ENCODE measurements around the gene MYORG. TPM values are rescaled to one million over a fixed set of nuclear protein-coding genes. Genes with fewer than 3 reads are reported as not detected.

MYORG gene
- total RNA-seq: 10.1 TPM
- long read RNA-seq, partial matches to known transcripts: 0 of 9 reads
- long read RNA-seq, other reads (novel, unspliced or antisense): 9 of 9 reads

DNA sequence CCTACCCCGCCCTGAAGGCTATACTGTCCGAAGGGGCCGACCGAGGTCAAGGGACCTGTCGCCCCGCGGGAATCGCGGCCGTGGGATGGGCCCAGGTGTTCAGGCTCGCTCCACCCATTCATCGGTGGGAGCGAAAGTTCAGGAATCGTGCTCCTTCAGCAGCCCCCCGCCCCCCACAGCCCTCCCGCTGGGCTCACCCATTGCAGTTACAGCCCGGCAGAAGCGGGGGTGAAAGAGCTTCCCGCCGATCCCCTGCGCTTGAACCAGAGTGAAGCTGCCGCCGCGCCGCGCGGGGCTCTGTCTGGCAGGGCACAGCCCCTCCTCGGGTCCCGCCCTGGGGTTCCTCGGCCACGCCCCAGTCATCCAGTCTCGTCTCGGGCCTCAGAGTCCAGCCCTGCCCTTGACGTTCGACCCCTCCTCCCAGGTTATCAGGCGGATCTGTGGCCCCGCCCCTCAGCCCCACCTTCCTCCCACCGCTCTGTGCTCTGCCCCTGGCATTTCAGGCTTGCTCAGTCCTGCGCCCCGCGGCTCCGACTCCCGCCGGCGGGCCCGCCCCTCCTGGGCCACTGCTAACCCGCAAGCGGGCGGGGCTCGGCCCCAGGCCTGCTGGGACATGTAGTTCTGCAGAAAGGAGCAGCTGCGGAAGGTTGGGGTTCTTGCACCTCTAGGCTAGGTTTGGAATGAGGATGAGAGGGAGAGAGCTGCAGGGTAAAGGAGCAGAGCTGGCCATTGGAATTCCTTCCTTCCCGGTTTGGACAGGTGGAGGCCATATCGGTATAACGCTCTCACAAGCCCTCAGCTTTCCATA, at the start of gene MYORG:
Gene MYORG, minus strand, starts transcription at position 303 of the 808 bp plus-strand sequence. CDS start 3,955 bp downstream, outside the sequence.
- peak; percentile 97 for DNase-seq (ENCODE audit: low spot score)

GRCh38 chr9:34419716-34420504, 43.2 kb upstream of the MYORG start:
- no peak for DNase-seq (ENCODE audit: low spot score)

- DNase-seq (ENCODE audit: low spot score): no peak
Measured at GRCh38 chr9:34417734-34418133, 41.0 kb upstream of the MYORG start.

DNA sequence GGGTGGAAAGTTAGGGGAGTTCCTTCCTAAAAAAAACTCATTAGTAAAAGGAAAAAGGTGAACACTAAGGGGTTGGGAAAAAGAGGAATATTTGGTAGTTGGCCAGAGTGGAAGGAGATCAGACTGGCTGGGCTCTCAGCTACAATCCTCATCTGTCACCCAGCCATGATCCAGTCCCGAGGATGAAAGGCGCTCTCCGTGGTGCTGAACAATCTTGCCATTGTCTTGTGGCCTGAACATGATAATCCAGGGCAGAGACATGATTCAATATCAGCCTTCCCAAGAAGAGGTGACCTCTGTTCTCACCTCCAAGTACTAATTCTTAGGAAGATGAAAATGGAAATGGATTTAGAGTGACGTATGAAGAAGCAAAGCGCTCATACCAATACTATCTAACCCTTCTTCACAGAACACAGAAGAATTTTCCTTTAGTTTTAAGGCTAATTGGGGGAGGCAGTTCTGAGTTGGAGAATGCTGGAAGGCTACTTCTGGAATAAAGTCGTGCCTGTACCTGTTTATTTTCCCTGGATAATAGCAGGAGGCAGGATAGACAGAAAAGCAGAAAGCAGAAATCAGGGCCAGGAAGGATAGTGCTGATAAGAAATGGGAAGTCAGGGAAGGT, 36.6 kb upstream of the MYORG start:
- no peak for DNase-seq (ENCODE audit: low spot score)

DNA sequence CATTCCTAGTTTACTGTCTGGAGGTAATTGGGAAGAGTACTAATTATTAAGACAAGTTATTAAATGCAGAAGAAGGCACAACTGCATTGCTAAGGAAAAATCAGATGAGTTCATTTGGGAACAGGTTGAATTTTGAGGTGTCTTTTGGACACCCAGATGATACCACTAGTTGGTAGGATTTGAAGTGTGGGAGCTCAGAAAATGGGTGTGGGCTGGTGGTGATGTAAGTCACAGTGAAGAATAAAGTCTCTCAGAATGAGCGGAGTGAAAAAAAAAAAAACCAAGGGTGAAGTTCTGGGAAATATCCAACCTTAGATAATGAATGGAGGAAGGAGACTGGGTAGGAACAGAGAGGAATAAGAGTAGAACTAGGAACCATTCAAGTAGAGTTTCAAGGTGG, 35.6 kb upstream of the MYORG start:
- DNase-seq (ENCODE audit: low spot score): no peak

DNA sequence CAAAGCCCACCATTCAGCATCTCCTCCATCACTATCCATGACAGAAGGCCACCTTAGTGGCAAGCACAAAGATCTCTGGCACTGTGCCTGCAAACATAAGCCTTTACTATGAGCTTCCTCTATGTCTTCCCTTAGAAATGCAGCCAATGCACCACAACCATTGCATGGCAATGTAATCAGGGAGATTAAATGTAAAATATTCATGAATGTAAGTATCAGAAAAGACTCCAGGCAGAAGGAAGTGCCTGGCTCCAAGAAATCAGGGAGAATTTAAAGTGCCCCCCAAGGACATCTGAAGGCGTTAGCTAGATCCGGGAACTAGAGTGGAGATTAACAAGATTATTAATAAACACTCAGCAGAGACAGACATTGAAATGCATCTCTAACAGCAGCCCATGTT, 32.5 kb upstream of the MYORG start:
- DNase-seq (ENCODE audit: low spot score): no peak

DNA sequence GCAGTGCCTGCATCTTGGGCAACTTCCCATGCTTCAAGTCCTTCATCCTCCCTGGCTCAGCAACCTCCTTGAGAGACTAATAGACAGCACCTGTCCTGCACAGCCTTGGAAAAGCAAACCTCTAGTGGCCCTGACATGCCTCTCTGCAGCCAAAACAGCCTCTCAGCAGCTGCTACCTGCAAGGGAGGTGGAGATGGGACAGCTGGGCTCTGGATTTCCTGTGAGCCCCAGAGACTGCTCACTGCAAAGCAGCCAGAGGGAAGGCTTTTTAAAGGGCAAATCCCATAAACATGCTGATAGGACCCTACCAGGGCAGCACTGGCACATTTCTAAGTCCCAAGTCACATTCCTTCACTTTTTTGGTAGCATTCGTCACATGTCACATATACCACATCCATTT, 31.5 kb upstream of the MYORG start:
- DNase-seq (ENCODE audit: low spot score): no peak

DNA sequence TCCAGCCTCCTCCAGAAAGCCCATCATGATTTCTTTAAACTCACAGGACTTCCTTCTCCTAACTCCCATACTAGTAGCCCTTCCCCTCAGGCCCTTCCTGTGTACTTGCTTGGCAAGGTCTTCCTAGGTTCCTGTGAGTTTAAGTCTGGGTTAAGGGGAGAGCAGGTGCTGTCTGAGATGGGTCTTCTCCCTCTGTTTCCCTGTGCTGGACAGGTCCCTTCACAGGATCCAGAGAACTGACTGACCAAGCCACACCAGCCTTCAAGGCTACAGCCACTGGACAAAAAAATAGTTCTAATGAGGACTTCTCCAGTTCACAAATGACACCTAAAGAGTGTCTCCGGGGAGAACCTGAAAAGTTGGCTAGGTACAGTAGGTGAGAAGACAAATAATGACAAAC, 29.5 kb upstream of the MYORG start:
- DNase-seq (ENCODE audit: low spot score): no peak

- no peak for DNase-seq (ENCODE audit: low spot score)
Measured at GRCh38 chr9:34405719-34406118, 29.0 kb upstream of the MYORG start.

GRCh38 chr9:34403554-34404380, 27.1 kb upstream of the MYORG start:
- DNase-seq (ENCODE audit: low spot score): no peak

GRCh38 chr9:34400686-34401602, 24.2 kb upstream of the MYORG start:
- no peak for DNase-seq (ENCODE audit: low spot score)

DNA sequence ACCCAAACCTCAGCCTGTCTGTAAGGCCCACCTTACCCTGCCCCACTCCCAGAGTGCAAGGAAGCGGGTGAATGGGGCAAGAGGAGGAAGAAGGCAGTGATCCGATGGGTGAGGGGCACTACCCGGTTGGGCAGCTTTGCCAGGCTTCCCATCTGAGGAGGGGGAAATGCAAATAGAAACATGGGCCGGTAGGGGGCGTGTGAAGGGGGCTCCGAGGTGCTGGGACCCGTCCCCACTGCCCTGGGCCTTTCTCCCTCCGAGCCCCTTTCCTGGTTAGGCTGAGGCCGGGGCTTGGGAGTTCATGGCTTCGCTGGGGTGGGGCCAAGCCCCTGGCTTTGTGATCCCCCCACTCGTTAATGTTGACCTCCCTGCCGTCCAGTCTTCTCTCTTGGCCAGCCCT, 23.6 kb upstream of the MYORG start:
- no peak for DNase-seq (ENCODE audit: low spot score)

GRCh38 chr9:34399729-34400128, 23.0 kb upstream of the MYORG start:
- DNase-seq (ENCODE audit: low spot score): no peak

GRCh38 chr9:34398875-34399274, 22.2 kb upstream of the MYORG start:
- no peak for DNase-seq (ENCODE audit: low spot score)

- DNase-seq (ENCODE audit: low spot score): peak; percentile 72
Measured at GRCh38 chr9:34396276-34397214, 19.8 kb upstream of the MYORG start.

DNA sequence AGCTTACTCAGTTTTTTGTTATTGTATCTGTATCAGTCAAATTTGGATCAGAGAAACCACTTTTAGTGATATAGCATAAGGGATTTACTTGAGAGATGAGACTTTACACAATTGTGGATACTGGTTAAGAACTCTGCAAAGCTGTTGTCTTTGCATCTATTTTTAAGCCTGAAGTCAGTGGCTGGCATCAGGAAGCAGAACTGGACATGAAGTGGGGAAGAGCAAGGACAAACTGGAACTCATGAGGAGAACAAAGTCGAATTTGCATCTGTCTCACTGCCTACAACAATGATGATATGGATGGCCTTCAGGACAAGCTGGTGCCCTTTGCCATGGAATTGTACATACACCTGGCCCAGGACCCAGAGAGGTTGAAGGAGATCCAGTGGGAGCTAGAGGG, 15.8 kb upstream of the MYORG start:
- no peak for DNase-seq (ENCODE audit: low spot score)

GRCh38 chr9:34387239-34387638, 10.5 kb upstream of the MYORG start:
- DNase-seq (ENCODE audit: low spot score): no peak

GRCh38 chr9:34386656-34387055, 10.0 kb upstream of the MYORG start:
- DNase-seq (ENCODE audit: low spot score): peak; percentile 73

All from mesenteric fat pad (tissue), 1 donor.